Anterior cingulate cortex (tissue), 58 donors: ENCODE measurements around the gene MSS51.

Source experiments
- DNase-seq, 58 donors: peaks; one replicate each; lab custom pipeline; 2025; lab: John Stamatoyannopoulos, UW

The MSS51 gene

DNA sequence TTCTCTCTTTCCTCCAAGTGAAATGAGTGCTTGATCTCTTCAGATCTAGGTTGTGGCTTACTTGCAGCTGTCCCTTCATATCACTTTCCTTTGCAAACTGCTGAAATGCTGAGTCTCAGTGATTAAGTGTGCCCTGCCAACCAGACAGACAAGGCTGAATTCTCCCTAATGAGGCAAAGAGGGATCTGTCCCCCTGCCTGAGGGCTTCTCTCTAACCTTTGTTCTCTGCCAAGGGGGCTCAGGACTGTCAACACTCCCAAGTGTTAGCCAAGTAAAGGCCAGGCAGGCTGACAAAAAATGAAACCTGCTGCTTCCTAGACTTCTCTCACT lies at the start of gene MSS51:
Gene MSS51 (minus strand): TSS at position 24 of the 330 bp plus-strand sequence. CDS start 5,277 bp downstream, outside the sequence.
- no peak for DNase-seq

DNA sequence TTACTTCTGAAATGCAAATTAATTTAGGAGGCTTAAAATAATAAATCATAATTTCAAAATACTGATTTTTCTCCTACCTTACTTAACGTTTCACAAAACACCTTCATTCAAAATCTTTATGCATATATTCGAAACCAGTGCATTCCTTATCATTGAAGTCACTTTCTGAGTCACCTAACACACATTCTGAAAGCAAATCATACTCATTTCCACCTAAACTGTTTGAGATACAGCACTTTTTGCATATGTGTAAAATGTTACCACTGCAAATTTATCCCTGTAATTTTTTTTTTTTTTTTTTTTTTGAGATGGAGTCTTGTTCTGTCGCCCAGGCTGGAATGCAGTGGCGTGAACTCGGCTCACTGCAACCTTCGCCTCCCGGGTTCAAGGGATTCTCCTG lies 46.8 kb upstream of the MSS51 start:
- DNase-seq, result no peak

DNA sequence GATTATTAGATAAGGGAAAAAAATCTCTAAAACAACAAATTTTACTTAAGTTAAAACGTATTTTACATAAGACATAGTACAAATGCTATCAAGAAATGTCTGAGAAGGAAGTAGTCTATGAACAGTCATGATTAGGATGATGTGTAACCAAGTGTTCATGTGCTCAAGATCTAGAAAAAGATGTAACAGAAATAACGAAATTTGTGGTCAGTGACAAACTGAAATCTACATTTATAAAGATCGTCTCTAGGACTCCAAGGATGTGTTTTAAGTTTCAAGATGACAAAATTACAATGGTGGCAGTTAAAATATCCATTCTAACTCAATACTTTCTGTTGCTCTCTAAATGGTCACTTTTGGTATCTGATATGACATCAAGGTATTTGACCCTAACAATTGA lies 45.3 kb upstream of the MSS51 start:
- no peak for DNase-seq

DNA sequence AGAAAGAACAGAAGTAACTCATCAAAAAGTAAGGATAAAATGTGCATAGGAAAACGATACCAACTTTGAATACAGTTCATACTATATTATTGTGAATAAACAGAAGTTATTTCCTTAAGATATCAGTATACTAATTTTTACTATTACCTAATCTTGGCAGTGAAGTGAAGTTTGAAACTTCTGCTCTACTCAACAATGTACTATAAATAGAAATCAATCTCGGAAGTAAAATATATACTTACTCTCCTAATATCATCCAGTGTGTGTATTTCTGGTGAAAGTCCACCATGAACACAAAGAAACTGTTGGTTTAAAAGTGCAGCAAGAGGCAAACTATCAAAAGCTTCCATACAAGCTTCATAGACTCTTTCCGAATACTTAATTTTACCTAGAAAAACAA lies 37.9 kb upstream of the MSS51 start:
- no peak for DNase-seq

DNA sequence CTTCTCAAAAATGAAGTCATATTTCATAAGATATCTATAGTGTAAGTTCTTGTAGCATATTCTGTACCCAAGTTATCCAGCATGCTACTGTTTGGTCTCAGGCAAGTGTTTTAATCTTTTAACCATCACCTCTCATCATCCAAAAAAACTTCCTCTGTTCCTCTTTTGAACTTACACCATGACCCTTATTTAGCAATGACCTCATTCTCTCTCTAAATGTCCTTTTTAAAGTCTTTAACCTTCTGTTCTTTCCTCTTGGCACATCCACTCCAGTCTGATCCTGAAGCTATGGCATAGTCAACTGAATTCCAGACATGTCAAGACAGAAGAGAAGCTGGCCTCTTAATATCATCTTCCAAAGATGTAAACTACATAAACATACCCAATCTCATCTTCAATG lies 36.2 kb upstream of the MSS51 start:
- DNase-seq, result no peak

DNA sequence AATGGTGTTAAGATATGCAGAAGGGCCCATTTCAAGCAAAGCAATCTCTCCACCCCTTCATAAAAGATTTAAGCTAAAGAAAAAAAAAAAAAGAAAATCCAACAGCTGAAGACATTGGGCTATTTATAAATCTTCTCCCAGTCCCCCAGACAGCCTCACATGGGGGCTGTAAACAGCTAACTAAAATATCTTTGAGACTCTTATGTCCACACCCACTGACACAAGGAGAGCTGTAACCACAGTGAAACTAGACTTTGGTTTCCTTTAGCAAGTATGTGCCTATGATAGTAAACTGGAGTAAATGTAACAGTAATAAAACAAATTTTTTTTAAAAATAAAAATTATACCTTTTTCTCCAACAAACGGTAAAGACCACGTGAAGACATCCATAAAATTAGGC lies 33.8 kb upstream of the MSS51 start:
- DNase-seq, result no peak

DNA sequence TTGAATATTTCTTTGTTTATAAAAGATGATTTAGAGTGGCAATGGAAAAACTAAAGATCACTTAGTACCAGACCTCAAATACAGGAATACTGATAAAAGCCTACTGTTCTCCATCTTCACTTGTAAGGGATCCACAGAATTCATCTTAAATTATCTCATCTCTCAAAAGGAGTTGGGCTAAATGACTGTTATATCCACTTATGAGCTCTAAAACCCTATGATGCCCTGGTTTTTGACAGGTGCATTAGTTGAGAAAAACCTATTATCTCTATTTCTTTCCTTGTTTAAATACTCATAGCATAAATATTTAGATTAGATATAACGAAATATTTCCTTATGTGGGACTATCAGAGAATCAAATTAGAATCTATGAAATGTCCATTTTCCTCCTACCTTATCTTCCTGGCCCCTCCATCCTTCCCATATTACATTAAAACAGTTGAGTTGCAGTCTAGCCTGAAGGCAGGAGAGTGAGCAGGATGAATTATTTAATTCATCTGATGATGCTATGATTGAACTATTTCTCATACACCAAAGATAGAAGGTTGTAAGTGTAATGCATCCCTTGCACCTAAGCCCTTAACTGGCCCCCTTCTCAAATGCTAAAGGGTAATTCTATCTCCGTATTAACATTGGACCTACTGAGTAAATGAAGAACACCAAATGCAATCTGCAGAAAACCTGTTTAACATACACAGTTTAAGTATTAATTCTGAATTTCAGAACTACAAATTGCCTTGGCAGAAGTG lies 32.8 kb upstream of the MSS51 start:
- no peak for DNase-seq

DNA sequence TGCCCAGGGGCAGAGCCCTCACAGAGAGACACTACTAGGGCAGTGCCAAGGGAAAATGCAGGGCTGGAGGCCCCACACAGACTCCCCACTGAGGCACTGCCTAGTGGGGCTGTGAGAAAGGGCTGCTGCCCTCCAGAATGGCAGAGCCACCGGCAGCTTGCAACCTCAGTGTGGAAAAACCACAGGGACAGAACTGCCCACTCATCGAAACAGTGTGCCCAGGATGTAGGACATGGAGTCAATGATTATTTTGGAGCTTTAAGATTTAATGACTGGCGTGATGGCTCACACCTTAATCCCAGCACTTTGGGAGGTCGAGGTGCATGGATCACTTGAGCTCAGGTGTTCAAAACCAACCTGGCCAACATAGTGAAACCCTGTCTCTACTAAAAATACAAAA lies 27.5 kb upstream of the MSS51 start:
- no peak for DNase-seq

DNA sequence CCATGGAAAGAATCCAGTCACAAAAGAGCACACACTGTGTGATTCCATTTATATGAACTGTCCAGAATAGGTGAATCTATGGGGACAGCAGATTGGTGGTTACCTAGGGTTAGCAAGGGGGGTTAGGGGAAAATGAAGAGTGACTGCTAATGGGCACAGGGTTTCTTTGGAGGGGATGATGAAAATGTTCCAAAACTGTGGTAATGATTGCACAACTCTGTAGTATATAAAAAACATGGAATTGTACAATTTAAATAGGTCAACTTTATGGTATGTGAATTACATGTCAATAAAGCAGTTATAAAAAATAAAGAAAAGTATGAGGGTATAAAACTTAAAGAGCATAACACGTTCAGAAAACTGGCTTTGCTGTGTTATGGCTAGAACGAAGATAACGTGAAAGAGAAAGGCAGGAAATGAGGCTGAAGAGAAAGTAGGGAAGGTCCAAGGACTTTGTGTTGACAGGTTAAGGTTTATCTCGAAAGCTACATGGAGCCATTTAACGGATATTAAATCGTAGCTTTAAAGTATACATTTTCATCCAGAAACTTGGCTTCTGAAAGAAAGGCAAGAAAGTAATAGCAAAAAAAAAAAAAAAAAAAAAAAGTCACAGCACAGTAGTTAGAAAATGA lies 26.4 kb upstream of the MSS51 start:
- no peak for DNase-seq

DNA sequence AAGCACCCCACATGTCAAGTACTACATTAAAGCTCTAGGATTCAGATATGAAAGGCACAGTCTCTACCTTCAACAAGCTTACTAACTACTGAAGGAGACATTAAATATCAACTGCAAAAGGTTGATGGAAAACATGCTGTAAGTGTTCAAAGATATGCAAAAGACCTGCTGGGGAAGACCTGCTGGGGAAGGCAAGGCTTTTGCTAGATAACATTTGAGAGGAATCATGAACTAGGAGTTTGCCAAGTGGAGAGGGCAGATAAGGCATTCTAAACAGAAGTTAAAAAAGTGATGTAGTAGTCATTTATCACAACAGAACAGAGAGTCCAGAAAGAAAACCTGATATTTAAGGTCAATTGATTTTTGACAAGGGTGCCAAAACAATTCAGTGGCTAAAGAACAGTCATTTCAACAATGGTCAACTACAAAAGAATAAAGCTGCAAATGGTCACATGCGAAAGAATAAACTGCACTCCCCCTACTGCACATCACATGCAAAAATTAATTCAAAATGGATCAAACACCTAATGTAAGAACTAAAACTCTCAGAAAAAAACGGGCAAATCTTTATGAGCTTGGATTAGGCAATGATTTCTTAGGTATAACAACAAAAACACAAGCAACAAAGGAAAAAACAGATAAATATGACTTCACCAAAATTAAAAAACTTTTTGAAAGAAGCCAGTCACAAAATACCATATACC lies 23.0 kb upstream of the MSS51 start:
- no peak for DNase-seq

DNA sequence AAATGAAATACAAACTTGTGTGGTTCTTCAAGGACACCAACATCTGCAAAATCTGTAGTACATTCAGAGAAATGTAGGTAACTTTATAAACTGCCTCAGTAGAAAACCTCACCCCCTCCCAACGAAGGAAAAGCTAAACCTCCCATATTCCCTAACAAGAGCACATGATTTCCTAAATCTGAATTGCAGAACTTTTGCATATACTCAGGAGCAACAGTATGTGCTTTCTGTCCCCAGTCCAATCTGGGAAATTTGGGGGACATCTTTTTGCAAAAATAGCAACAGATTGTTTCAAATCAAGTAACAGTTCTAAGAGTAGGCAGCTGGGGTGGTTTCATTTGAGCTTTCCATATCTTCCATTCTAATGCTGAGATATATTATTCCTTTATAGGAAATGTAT lies 15.8 kb upstream of the MSS51 start:
- peak in 2 of 58 donors; percentile 3 to 18 for DNase-seq

DNA sequence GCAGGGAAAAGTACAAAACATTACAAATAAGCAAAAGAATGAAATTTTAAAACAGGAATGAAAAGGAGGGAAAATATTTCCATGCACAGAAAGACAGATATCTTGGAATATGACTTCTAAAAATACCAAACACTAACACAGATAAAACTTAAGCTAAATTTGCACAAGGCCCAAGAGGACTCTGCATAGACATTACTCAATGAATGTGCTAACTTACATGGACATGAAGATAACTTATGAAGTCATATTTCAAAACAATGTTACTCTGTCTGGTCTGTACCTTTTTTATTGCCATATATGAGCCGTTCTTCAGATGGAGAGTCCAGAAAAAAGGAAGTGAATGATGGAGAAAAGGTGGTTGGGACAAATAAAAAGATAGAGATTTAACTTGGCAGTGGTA lies 15.0 kb upstream of the MSS51 start:
- no peak for DNase-seq

DNA sequence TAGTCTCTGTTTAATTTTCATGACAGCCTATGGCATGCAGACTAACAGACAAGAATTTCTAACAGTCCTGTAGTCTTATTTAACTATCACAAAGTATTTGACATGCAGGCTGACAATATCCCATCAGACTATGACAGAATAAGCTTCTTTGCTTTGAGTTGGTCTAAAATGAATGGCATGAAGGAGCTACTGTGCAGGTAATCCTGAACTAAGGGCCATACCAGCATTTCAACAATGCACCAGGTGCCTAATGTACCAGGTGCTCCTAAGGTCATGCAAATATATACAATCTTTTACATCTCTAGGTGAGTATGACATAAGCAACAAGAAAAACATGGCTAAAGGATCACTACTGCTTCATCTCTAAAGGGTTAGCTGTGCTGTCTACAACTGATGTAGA lies 13.6 kb upstream of the MSS51 start:
- DNase-seq, result no peak

DNA sequence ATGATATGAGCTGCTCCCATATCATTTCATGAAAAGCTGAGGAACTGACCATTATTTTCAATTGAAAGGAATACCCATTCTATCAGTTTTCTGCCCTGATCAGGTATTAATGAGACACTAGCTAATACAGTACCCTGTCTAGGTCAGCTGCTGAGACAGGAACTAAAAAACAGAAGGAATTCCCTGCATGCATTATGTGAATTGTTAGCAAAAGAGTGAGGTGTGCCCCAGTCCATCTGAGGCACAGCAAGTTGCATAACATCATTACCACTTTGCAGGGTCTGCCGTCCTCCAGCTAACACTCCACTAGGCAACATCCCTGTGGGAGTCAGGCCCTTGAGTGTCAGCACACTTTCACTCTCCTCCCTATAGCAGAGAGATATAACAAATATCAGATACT lies 11.1 kb upstream of the MSS51 start:
- DNase-seq, result no peak

DNA sequence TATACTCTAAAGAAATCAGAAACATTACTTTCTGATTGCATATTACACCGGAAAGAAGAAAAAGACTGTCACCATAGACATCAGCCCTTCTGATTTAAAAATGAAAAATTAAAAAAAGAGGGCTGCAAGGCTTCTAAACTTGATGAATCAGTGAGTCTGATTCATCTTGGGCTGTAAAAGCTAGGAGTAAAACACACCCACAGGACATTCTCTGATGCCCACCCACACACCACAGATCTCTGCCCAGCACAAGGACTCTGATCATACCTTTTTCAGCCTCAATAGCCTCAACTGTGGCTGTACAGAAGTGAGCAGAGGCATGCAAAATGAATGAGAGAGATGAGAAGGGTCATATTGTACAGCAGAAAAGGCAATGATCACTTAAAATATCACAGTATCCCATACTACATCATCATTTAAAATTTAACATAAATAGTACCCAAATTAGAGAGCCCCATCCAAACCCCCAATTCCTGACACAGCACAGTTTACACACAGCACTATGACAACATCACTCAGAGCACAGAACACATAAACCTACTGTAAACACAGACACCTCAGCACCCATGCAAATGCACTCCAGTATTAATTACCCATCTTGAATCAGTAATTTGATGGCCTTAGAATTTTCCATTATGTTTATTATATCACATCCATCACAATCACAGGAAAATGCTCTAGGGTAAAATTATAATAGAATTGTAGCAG lies 6.4 kb upstream of the MSS51 start:
- DNase-seq, result peak in 10 of 58 donors; percentile 2 to 22 (median 4)

DNA sequence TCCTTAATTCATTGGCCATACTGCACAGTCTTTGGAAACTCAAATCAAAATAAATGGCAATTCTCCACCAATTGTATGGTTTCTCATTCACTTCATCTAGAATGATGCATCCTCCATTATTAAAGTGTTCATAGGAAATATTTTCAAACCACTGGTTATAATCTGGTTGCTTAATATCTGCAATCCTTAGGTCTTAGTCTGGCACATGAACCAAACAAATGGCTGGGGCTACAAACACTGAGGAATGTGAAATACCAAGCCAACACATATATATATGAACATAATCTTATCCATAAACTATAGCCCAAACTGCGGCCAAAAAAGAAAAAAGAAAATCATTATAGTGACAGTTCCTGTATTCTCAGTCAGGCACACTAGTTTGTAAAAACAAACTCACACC lies 5.7 kb upstream of the MSS51 start:
- DNase-seq, result no peak

DNA sequence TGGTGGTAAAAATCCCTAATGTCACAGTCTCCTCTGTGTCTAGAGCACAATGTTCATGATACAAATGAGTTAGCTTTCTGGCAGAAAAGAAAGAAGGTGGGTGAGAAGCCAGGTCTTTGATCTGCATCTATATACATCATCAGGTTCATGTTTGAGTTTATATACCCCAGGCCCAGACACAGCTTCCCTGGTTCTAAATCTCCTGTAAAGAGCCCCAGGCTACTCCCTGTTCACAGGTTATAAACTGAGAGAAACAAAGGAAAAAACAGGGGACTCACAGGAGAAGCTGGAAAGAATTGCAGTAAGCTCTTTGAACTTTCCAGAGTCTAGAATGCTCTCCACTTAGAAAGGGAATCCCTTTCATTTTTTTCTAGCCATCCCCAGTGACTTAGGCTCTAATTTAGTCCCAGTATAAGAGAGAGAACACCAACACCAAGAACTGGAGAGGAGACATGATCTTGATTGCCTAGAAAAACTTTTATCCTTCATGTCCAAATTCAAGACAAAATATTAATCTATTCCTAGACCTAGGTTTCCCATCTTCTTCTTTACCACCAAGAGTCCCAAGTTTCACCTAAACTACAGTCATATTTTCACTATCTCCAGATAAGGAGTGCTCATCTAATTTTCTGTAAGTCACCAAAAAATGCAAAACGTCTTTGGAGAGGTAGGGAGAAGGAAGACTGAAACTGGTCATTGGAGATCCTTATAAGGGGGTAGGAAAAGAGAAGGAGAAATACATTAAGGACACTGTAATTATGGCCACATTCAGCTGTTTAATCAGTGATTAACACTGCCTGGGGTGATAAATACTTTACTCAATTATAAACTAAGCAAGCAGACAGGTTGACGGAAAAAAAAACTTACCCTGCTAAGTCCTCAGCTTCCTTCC lies 469 bp downstream of the MSS51 start:
- DNase-seq, result no peak

DNA sequence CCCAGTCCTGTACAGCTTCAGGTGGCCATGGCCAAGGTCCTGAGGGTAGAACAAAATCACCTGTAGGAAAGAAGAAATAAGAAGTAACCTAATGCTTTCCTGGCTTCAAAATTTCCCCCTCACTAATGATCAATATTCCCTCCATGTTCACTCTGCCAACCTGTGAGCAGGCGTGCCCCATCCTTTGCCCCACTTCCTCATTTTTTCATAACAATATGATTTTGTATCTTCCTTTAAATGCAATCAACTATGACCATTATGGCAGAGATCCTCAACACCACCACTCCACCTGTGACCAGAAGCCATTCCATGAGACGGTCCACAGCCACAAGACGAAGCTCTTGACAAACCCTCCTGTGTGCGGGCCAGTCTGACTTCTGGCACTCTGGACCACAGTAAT lies 7.0 kb downstream of the MSS51 start:
- DNase-seq, result no peak

DNA sequence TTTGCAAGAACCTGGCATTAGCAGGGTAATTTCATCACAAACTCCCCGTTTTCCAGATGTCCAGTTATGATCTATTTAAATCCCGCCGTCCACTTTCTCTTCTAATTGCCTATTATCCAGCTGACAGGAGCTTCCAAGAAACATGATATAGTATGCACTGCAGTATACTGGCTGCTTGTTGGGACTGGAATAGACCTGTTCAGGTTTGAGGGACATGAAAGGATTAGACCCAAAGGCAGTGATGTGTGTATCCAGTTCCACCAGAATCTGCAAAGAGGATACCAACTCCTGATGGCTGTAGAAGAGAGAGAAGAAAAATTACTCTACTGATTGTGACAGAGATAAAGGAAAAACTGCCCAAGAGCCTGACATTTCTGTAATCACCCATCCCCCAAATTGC lies 8.9 kb downstream of the MSS51 start:
- no peak for DNase-seq

DNA sequence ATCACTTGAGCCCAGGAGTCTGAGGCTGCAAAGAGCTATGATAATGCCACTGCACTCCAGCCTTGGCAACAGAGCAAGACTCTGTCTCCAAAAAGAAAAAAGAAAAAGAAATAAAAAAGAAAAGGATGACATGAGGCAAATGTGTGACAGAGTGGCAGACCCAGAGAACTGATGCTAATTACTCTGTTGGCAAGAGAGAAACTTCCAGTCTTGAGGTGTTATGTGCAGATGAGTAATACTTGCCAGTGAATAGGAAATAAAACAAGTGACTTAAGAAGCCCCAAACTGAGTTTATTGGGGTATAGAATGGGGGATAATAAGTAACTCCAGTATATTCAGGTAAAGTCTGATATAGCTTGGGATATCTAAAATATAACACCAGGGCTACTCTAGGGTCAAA lies 10.1 kb downstream of the MSS51 start:
- no peak for DNase-seq
